ENCODE results near the gene INAFM2. TPM values are rescaled to one million over a fixed set of nuclear protein-coding genes. Genes with fewer than 3 reads are reported as not detected.
A peak's percentile ranks its signal among the peaks of the same experiment; 100 is the strongest.

Gene INAFM2
- total RNA-seq, 3 donors from 2014 or later, result 15.6 to 120 (median 21.1) TPM

- TF ChIP-seq CTCF (IDR thresholded peaks at IDR 0.05), result no peak
- Histone ChIP-seq H3K4me1 (ENCODE audit: low read depth) (no peaks in the 10 kb centered on the region), H3K36me3 (ENCODE audit: low read depth) (no peaks in the 10 kb centered on the region), H3K4me3 (no peak overlapping the region), H3K9me3 (peaks cover 2% of the 10 kb centered on the region)
- ATAC-seq, result no peak
- DNase-seq, result peak in 1 of 3 donors; percentile 16
- intact Hi-C loops (cut with DNase I, micrococcal nuclease), result no loop called here
These were observed 25.1 kb upstream of the INAFM2 start for GRCh38 chr15:40298216-40298935.

GRCh38 chr15:40300367-40300766 is 23.1 kb upstream of the INAFM2 start:
- no peak for ATAC-seq
- DNase-seq, result no peak
- no peak for TF ChIP-seq CTCF (IDR thresholded peaks at IDR 0.05)
- Histone ChIP-seq H3K4me3 (no peak overlapping the region), H3K36me3 (ENCODE audit: low read depth) (no peaks in the 10 kb centered on the region), H3K9me3 (peaks cover 2% of the 10 kb centered on the region), H3K4me1 (ENCODE audit: low read depth) (no peaks in the 10 kb centered on the region)
- intact Hi-C loops (cut with DNase I, micrococcal nuclease), result no loop called here

- ATAC-seq (no peak), DNase-seq (no peak)
- no peaks in the 10 kb centered on the region for H3K36me3 ChIP-seq (ENCODE audit: low read depth)
- no peak overlapping the region for H3K4me3 ChIP-seq
- no peak for TF ChIP-seq CTCF (IDR thresholded peaks at IDR 0.05)
- no peaks in the 10 kb centered on the region for H3K4me1 ChIP-seq (ENCODE audit: low read depth)
- intact Hi-C loops (cut with DNase I, micrococcal nuclease), result no loop called here
- H3K9me3 ChIP-seq, result peaks cover 2% of the 10 kb centered on the region
These were observed 22.7 kb upstream of the INAFM2 start for GRCh38 chr15:40300771-40301170.

- no peak for ATAC-seq
- intact Hi-C loops (cut with DNase I, micrococcal nuclease), result no loop called here
These were observed 21.9 kb upstream of the INAFM2 start for GRCh38 chr15:40301467-40302179.

GRCh38 chr15:40302288-40302886 is 21.1 kb upstream of the INAFM2 start:
- DNase-seq (peak in 1 of 3 donors; percentile 13), ATAC-seq (no peak)
- H3K36me3 ChIP-seq (ENCODE audit: low read depth), result no peaks in the 10 kb centered on the region
- peaks cover 2% of the 10 kb centered on the region for H3K9me3 ChIP-seq
- TF ChIP-seq CTCF (IDR thresholded peaks at IDR 0.05), result no peak
- intact Hi-C loops (cut with DNase I, micrococcal nuclease), result no loop called here
- H3K4me1 ChIP-seq (ENCODE audit: low read depth), result no peaks in the 10 kb centered on the region
- H3K4me3 ChIP-seq, result no peak overlapping the region

More at GRCh38 chr15:40301467-40302179, 21.9 kb upstream of the INAFM2 start:
- peak in 1 of 3 donors; percentile 13 for DNase-seq
- no peaks in the 10 kb centered on the region for H3K4me1 ChIP-seq (ENCODE audit: low read depth)
- peaks cover 2% of the 10 kb centered on the region for H3K9me3 ChIP-seq
- H3K36me3 ChIP-seq (ENCODE audit: low read depth), result no peaks in the 10 kb centered on the region
- no peak for TF ChIP-seq CTCF (IDR thresholded peaks at IDR 0.05)
- H3K4me3 ChIP-seq, result no peak overlapping the region

All from mucosa of descending colon (tissue), 3 donors.